AG10803 (cell line): ENCODE measurements around the gene FHIT.

ENCODE experiments used
- DNase-seq: peaks from one replicate; pipeline ENCODE4 v3.0.0; 2010; ENCODE audit warnings: low read depth
- H3K4me3 ChIP-seq: 2 replicates; pipeline ENCODE4 v1.5.1; 2011; ENCODE audit warnings: mild to moderate bottlenecking, low read length, control low read depth
- TF ChIP-seq, protein P1 (sequence below): conservative IDR thresholded peaks from 2 replicates; pipeline ENCODE4 v1.5.1; 2011; ENCODE audit warnings: mild to moderate bottlenecking, low read length, control low read depth, inconsistent platforms

FHIT gene

GRCh38 chr3:59730591-59730990, 1520.7 kb downstream of the FHIT start:
- TF ChIP-seq, protein P1, sequence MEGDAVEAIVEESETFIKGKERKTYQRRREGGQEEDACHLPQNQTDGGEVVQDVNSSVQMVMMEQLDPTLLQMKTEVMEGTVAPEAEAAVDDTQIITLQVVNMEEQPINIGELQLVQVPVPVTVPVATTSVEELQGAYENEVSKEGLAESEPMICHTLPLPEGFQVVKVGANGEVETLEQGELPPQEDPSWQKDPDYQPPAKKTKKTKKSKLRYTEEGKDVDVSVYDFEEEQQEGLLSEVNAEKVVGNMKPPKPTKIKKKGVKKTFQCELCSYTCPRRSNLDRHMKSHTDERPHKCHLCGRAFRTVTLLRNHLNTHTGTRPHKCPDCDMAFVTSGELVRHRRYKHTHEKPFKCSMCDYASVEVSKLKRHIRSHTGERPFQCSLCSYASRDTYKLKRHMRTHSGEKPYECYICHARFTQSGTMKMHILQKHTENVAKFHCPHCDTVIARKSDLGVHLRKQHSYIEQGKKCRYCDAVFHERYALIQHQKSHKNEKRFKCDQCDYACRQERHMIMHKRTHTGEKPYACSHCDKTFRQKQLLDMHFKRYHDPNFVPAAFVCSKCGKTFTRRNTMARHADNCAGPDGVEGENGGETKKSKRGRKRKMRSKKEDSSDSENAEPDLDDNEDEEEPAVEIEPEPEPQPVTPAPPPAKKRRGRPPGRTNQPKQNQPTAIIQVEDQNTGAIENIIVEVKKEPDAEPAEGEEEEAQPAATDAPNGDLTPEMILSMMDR, result no peak
- H3K4me3 ChIP-seq, result no peak overlapping the region
- no peak for DNase-seq

DNA sequence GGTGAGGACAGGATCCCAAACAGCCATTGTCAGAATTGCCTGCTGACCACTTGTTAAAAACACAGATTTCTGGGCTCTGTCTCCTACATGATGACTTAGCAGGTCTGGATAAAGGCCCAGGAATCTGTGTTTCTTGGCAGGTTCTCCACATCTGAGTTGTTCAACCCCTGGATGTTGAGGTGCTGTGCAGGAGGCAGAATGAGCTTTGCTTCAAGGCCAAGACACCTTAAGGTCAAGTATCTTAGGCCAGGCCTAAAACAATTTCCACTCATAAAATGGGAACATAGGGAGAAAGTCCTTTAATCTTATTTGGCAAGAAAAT, 1522.7 kb downstream of the FHIT start:
- no peak for DNase-seq
- no peak overlapping the region for H3K4me3 ChIP-seq
- TF ChIP-seq, protein P1, result no peak

DNA sequence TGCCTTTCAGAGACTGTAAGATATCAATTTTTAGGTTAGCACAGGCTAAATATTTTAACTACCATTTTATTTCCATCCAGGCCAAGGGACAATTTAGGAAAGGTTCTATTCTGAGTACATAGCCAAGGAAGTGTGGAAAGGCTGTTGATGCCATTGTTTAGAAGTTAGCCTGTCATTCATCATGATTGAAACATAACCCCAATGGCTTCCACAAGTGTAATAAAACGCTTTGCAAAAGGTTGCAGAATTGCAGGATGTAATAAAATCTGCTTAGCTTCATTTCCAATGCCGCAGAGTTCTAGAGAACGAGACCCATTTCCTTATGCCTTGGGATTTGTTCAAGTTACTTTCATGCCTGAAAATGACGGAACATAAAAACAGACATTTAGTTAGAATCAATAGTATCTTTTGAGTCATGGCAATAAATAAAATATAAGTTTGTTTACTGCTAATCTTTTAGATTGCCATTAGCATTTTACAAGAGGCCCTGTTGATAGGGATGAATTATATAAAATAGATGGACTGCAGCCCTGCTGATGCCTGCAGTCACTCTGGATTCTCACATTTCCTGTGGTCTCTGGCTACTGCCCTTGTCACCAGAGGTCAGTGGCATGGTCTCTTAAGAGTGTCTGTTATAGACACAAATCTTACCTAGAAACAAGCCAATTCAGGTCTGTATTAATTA, 1523.2 kb downstream of the FHIT start:
- no peak for DNase-seq
- TF ChIP-seq, protein P1, result no peak
- no peak overlapping the region for H3K4me3 ChIP-seq

- DNase-seq, result no peak
- TF ChIP-seq, protein P1, result no peak
These were observed 1525.0 kb downstream of the FHIT start for GRCh38 chr3:59726279-59726678.

DNA sequence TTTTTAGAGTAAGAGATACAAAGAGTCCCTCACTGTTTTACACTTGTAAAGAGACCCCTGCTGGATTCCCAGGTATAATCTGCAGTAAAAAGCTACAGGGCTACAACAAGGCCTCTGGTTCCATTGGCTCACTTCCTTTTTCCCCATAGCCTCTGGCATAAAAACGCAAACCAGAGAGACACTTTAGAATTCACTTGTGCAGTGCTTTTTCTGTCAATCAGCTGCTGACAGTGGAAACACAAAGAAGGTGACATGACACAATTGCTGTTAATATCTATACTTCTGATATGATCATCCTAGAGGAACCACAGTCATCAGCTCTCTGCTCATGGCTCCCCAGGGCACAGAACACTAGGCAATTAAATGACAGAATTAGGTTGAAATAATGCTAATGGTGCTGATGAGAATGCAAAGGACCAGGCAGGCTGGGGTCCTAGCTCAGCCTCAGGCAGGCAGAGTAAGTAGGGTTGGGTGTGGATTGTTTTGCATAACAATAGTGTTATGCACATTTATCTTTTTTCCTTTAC, 1533.5 kb downstream of the FHIT start:
- DNase-seq, result no peak
- TF ChIP-seq, protein P1, result no peak
- no peak overlapping the region for H3K4me3 ChIP-seq

More at GRCh38 chr3:59726279-59726678, 1525.0 kb downstream of the FHIT start:
- no peak overlapping the region for H3K4me3 ChIP-seq

GRCh38 chr3:59714066-59714465, 1537.2 kb downstream of the FHIT start:
- H3K4me3 ChIP-seq, result no peak overlapping the region
- no peak for DNase-seq
- TF ChIP-seq, protein P1, result no peak

DNA sequence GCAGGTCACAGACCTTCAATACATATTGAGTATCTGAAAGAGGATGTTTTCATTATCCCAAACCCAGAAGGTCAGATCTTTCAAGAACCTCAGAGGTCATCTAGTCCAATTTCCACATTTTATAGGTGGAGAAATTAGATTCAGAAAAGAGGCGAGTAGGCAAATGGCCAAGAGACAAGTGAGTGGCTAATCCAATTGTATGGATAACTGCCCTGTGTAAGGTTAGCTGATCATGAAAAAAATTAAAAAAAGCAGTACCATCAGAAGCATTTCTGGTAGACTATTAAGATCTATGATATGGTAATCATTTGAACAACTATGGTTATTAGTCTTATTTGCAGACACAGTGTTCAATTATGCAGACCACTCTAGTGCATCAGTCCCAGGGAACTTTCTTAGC, 1540.7 kb downstream of the FHIT start:
- DNase-seq, result no peak
- TF ChIP-seq, protein P1, result no peak
- H3K4me3 ChIP-seq, result no peak overlapping the region
